ENCODE results near the gene PSEN2.

- no peak for TF ChIP-seq CTCF (IDR thresholded peaks at IDR 0.05; ENCODE audit: poor library complexity)
- TF ChIP-seq EZH2 (IDR thresholded peaks at IDR 0.05; ENCODE audit: borderline replicate concordance), result no peak
These were observed 32.0 kb upstream of the PSEN2 start for GRCh38 chr1:226838456-226838855.

Measured in hepatocyte (in vitro differentiated cells).